Measurements from ENCODE around the gene TMPRSS11B. TPM values are rescaled to one million over a fixed set of nuclear protein-coding genes. Genes with fewer than 3 reads are reported as not detected.

TMPRSS11B gene
- total and polyA plus RNA-seq, 2 donors (not counting 3 experiments of a cell fraction or from before 2014, with no cell fraction given), result not detected

GRCh38 chr4:68288393-68288740 is 42.9 kb upstream of the TMPRSS11B start:
- H3K27me3 ChIP-seq (ENCODE audit: control insufficient read depth in 2 of 2, insufficient read depth in 2 of 2, low read length in 2 of 2), result peaks cover 0 to 14% of the 10 kb centered on the region in 2 experiments
- H3K4me2 ChIP-seq (ENCODE audit: insufficient read depth, low read length), result no peak overlapping the region
- H2AFZ ChIP-seq (ENCODE audit: low read depth, low read length), result no peak overlapping the region
- DNase-seq (ENCODE audit: low read depth, low spot score), result no peak
- no peaks in the 10 kb centered on the region for H3K9me3 ChIP-seq (replicated peaks; ENCODE audit: control insufficient read depth, insufficient read depth, low read length)
- CTCF ChIA-PET, result interaction anchor here (1.6 kb wide), 1 partner anchor 17 kb away, joined by 4 read pairs; no protein-coding TSS in a partner anchor
- POLR2A ChIA-PET, result no interaction called here
- BruUV-seq (replicated peaks), result no TSS peak
- H3K9me1 ChIP-seq (replicated peaks; ENCODE audit: control insufficient read depth, extremely low read depth, insufficient read depth, low read length), result no peaks in the 10 kb centered on the region
- no peak for FAIRE-seq
- dilution Hi-C loops (cut with MboI; ENCODE audit: extremely low pct_ligation_motif_present, low sequenced_read_pairs), result no loop called here
- H3K4me3 ChIP-seq (replicated peaks in 1 of 3; ENCODE audit: insufficient read depth in 1 of 3, low read depth in 1 of 3, low read length in 3 of 3), result no peak overlapping the region
- no peaks in the 10 kb centered on the region for H4K20me1 ChIP-seq (replicated peaks; ENCODE audit: control insufficient read depth, extremely low read depth, insufficient read depth, low read length)
- no peak overlapping the region for H3K27ac ChIP-seq (ENCODE audit: insufficient read depth, low read depth, low read length)
- no peaks in the 10 kb centered on the region for H3K79me2 ChIP-seq (ENCODE audit: control insufficient read depth, insufficient read depth, low read length)
- intact Hi-C loops (cut with micrococcal nuclease), result no loop called here
- TF ChIP-seq POLR2A (IDR thresholded peaks at IDR 0.05; ENCODE audit: low read depth, low read length) (no peak), MAX (IDR thresholded peaks at IDR 0.05; ENCODE audit: insufficient read depth, insufficient read length) (no peak), GATA2 (IDR thresholded peaks at IDR 0.05; ENCODE audit: insufficient read depth, insufficient read length, low read depth, low read length) (no peak), FOS (IDR thresholded peaks at IDR 0.05; ENCODE audit: borderline replicate concordance, insufficient read depth, low read length) (no peak), JUN (IDR thresholded peaks at IDR 0.05; ENCODE audit: borderline replicate concordance, insufficient read depth, insufficient read length, low read depth) (no peak), CTCF (IDR thresholded peaks at IDR 0.05; ENCODE audit: extremely low read depth in 1 of 2, insufficient read depth in 1 of 2, low read depth in 1 of 2, low read length in 2 of 2) (no peak), EZH2 (IDR thresholded peaks at IDR 0.05; ENCODE audit: borderline replicate concordance, low read depth, low read length, severe bottlenecking) (no peak), POLR2AphosphoS5 (IDR thresholded peaks at IDR 0.05; ENCODE audit: insufficient read depth, low read depth, low read length) (no peak)
- H3K4me1 ChIP-seq (ENCODE audit: control insufficient read depth, extremely low read depth, insufficient read depth, low read length), result no peaks in the 10 kb centered on the region
- H3K36me3 ChIP-seq (ENCODE audit: control insufficient read depth in 2 of 2, extremely low read depth in 1 of 2, insufficient read depth in 2 of 2, low read length in 2 of 2), result no peaks in the 10 kb centered on the region
- no peak overlapping the region for H3K9ac ChIP-seq (replicated peaks; ENCODE audit: extremely low read depth, insufficient read depth, low read length)

Data from endothelial cell of umbilical vein (primary cell).